OCI-LY7 (cell line): ENCODE measurements around the gene TM9SF4.

ENCODE experiments used
- CTCF ChIP-seq: fragments of 200-600 bp; sonication (generic); conservative IDR thresholded peaks from 2 replicates; pipeline ENCODE4 v1.5.1; 2014; ENCODE audit warnings: mild to moderate bottlenecking, antibody characterized with exemption, low read length, moderate library complexity, mixed read lengths
- EZH2phosphoT487 ChIP-seq: fragments of 200-600 bp; sonication (generic); IDR thresholded peaks from 2 replicates; pipeline ENCODE4 v1.6.1; 2018; ENCODE audit warnings: low read depth, borderline replicate concordance, mild to moderate bottlenecking, mixed run types, antibody characterized with exemption, low read length, moderate library complexity, mixed read lengths

GRCh38 chr20:32078791-32079190 lies 30.7 kb upstream of the TM9SF4 start:
- no peak for TF ChIP-seq CTCF
- TF ChIP-seq EZH2phosphoT487 = no peak
